GM08714 (cell line): ENCODE data around the gene TAF13.

Source experiments
- H3K4me3 ChIP-seq: fragments of 200-500 bp; sonication (Bioruptor generic); 2 replicates; pipeline ENCODE4 v1.5.1; 2014; ENCODE audit warnings: mild to moderate bottlenecking, low read length, inconsistent platforms
- ZNF274 ChIP-seq: IDR thresholded peaks from 2 replicates; pipeline ENCODE4 v1.6.1; 2012; ENCODE audit warnings: mild to moderate bottlenecking, low read depth, low read length

The TAF13 gene

DNA sequence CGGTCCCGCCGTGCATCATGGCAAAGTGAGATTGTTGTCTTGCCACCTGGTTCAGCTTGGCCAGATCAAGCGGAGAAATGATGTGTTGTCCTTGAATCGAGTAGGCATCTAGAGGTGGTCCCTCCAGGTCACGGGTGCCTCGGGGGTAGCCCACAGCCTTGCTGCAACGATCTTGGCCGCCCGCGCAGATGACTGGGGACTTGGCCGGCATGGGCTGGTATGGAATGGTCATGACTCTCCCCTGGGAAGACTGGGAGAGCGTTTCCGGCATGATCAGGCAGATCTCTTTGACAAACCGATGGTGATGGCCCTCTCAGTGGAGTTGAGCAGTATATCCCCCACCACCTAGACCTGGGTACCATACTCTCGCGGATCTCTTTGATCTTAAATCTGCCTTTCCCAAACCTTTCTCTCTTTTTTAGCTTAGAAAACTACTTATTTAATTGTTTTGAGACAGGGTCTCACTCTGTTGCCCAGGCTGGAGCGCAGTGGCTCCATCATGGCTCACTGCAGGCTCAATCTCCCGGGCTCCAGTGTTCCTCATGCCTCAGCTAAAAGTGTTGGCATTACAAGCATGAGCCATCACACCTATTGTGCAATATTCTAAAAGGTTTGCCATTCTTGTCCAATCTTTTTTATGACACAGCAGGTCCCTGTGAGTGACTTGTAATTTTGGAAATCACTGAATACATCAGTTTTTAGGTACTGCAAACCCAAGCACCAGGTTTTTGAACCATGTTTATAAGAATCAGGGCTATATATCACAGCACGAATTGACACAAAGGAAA lies 28.8 kb upstream of the TAF13 start:
- no peak for TF ChIP-seq ZNF274
- no peak overlapping the region for H3K4me3 ChIP-seq

DNA sequence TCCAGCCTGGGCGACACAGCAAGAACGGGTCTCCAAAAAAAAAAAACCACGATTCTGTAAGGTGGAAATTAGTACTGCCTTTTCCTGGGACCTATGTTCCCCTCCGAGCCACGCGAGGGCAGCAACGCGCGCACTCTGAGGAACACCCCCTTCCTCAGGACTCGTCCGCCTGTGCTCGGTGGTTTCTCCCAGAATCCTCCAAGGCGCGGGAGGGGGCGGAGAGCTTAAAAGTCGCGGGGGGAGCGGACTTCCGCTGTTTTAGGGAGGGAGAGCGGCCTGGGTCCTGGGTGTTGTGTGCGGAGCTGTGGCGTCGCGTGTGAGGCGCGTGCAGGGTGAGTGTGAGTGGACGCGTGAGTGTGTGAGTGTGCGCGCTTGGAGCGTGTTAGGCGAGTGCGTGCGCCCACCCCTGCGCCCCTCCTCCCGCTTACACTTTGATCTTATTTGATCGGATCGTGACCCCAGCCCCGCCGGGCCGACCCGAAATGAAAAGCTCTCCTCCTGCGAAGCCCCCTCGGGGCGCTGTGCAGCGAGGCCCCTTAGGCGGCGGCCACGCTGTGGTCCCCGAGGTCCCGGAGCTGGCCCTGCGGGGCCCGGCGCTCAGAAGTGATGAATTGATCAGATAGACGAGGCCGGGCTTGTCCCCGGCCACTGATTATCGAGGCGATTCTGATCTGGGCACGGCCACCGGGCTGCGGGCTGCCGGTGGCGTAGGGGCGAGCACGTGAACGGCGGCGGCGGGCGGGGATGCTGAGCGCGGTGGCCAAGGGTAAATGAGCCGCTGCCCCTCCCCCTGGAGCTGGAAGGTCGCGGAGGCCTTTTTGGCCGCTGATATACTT lies 24.4 kb upstream of the TAF13 start:
- no peak for TF ChIP-seq ZNF274
- peak overlapping the region; percentile 83 for H3K4me3 ChIP-seq

GRCh38 chr1:109096120-109096519 lies 20.3 kb upstream of the TAF13 start:
- no peak for TF ChIP-seq ZNF274
- no peak overlapping the region for H3K4me3 ChIP-seq

DNA sequence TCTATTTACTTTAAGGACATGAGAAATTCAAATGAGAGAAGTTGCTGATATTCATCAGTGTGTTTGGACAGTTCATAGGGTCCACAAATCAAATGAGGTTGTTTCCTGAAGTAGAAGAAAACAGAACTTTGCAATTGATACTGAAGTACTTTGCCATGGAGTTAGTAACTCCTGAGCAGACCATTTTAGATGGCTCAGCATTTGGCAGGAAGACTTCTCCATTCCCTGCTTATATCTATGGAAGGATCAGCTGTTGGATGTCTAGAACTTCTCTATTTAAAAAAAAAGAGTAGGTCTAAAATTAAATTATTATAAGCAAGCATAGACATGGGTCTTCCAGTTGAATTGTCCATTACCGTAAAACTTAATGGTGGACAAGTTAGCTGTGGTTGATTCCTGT lies 19.8 kb upstream of the TAF13 start:
- H3K4me3 ChIP-seq: no peak overlapping the region
- TF ChIP-seq ZNF274: no peak

DNA sequence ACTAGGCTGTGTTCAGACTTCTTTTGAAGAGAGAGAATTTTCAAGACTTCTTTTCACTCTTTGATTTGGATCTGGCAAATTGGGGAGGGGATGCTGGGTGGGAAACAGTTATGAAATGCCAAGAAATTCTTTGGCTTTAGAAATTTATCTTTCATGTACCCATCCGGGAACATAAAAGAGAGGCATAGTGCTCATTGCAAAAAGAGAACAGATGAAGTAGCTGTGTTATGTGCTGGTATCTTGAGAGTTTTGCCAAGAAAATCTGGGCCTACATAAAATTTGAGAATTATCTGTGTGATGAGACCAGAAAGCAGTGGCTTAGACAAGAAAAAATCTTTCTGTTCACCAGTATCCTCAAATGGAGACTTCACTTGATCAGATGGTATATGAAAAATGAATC lies 19.1 kb upstream of the TAF13 start:
- no peak overlapping the region for H3K4me3 ChIP-seq
- TF ChIP-seq ZNF274: no peak

DNA sequence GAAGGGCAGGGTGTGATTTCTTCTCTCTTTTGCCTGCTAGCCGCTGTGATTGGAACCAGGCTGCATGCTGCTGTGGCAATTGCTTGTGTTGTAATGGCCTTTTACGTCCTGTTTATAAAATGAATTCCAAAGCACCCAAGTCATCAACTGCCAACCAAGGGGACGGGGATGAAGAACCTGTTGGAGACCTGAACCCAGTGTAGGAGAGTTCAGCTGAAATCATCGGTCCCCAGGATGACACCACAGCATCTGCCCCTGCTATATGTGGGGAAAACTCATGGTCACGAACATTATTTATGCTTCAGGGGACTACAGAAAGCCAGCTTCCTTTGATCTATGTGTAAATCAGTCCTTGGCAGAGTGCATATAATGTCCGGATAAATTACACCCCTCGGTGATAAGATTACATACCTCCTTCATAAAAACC lies 18.6 kb upstream of the TAF13 start:
- no peak for TF ChIP-seq ZNF274
- H3K4me3 ChIP-seq: no peak overlapping the region

GRCh38 chr1:109091839-109092193 lies 16.0 kb upstream of the TAF13 start:
- H3K4me3 ChIP-seq: peak overlapping the region; percentile 98
- no peak for TF ChIP-seq ZNF274

- peak overlapping the region; percentile 98 for H3K4me3 ChIP-seq
- TF ChIP-seq ZNF274: no peak
These were observed 15.5 kb upstream of the TAF13 start for GRCh38 chr1:109091078-109091838.

DNA sequence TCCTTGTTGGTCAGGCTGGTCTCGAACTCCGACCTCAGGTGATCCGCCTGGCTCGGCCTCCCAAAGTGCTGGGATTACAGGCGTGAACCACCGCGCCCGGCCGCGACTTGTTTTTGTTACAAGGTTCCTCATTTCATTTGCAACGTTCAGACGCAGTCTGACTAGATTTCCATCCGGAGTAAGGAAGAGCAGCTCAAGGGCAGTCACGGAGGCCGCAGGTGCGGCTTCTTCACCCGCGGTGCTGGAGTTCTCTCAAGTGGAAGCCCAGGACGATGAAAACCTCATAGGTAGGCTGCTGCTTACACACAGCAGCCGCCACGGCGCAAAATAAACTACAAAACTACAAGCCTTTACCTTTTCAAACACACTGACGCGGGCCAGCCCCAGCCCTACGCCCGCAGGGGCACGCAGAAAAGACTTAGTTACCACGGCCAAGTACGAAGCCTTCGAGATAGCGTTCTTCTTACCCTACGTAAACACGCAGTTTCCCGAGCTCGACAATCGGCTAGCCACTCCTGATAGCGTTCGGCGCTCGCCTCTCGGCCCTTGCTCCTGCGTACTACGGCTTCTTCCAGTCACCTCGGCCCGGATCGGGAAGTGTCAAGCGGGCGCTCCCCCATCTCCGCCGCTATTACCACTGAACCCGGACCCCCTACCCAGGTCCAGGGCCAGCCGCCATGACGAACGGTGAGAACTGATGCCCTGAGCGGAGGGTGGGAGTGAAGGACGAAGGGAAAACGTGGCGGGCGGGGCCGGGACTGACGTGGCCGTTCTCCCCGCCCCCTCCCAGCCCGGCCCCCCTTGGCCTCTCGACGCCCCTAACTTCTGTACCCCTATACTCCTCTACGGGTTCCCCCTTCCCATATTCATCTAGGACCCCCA lies 14.6 kb upstream of the TAF13 start, which contains the start of gene TMEM167B:
Gene TMEM167B, plus strand, starts transcription at position 569 of the 882 bp plus-strand sequence. Its CDS starts 109 bp downstream, at position 678.
- no peak for TF ChIP-seq ZNF274
- peak within 1 kb of the TSS; percentile 98 for H3K4me3 ChIP-seq

DNA sequence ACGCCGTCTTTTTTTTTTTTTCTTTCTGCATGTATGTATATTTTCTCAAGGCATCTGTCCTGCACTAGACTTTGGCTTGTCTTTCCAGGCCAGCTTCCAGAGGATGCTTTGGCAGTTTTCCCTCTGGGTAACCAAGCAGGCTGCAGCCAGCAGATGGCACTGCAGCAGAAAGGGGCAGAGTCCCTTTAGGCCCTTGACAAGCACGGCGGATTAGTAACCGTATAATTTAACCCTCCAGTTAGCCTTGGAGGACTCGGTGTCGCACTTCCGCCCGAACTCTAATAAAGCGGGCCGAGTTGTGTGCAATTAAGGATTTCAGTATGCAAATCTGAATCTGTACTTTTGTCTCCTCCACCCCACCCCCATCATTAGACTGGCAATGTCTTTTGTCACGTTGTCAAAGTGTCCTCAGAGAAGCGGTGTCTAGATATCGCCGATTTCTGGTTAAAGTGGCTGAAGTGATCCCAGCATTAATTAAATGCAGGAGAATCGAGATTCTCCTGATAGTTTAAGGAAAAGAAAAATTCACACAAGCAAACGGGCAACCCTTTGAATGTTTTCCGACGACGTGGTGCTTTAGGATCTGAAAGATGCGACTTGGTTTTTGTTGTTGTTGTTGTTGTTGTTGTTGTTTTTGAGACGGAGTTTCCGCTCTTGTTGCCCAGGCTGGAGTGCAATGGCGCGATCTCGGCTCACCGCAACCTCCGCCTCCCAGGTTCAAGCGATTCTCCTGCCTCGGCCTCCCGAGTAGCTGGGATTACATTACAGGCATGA lies 13.6 kb upstream of the TAF13 start:
- H3K4me3 ChIP-seq: peak overlapping the region; percentile 98; the same call in 1 of the 2 replicates
- TF ChIP-seq ZNF274: no peak

DNA sequence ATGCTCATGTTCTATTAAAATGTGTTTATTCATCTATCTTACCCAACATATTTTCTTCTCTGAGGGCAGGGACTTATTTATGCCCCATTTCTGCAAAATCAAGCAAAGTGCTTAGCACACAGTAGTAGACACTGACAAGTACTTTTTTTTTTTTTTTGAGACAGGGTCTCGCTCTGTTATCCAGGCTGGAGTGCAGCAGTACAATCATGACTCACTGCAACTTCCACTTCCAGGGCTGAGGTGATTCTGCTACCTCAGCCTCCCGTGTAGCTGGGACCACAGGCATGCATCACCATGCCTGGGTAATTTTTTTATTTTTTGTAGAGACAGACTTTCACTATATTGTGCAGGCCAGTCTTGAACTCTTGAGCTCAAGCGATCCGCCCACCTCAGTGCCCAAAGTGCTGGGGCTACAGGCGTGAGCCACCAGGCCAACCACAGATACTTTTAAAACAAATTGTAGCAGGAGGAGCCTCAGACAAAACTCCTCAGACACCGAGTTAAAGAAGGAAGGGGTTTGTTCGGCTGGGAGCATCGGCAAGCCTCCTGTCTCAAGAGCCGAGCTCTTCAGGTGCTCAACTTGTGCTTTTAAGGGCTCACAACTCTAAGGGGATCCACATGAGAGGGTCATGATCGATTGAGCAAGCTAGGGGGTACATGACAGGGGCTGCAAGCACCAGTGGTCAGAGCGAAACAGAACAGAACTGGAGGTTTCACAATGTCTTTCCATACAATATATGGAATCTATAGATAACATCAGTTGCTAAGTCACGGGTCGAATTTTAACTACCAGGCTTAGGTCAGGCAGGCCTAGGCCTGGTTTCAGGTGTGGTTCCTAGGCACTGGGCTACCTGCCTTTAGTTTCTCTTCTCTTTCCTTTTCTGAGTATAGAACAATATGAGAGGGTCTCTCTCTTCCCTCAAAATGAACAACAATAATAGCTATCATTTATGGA lies 9.0 kb upstream of the TAF13 start:
- TF ChIP-seq ZNF274: no peak
- H3K4me3 ChIP-seq: no peak overlapping the region

DNA sequence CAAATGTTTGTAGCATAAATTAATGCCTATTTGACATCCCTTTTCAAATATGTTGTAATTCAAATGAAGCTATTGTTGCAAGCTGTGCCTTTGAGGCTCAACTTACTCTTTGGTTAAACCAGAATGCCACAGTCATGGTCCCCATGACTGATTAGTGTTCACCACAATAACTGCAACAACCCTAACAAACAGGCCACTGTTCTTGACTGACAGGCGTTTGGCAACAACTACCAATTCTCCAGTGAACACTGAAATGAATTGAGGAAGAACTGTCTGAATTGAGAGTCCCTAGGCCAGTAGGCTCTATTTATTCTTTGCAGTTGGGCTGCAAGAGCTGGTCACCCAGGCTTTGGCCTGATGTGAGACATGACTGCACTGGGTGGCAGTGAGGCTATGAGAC lies 8.1 kb upstream of the TAF13 start:
- TF ChIP-seq ZNF274: no peak
- H3K4me3 ChIP-seq: no peak overlapping the region
